GM12892 (cell line): Measurements from ENCODE around the gene HIVEP3.

Source experiments
- POLR2A ChIP-seq: IDR thresholded peaks from 2 replicates; pipeline ENCODE4 v1.6.1; 2011; ENCODE audit warnings: low read depth, low read length, control low read depth
- POLR2AphosphoS5 ChIP-seq: IDR thresholded peaks from 2 replicates; pipeline ENCODE4 v1.6.1; 2011; ENCODE audit warnings: low read depth, low read length, control low read depth
- TAF1 ChIP-seq: IDR thresholded peaks from 2 replicates; pipeline ENCODE4 v1.6.1; 2011; ENCODE audit warnings: low read depth, mild to moderate bottlenecking, control low read depth, low read length, borderline replicate concordance

GRCh38 chr1:41660570-41661427 is 257.9 kb downstream of the HIVEP3 start:
- TF ChIP-seq POLR2A (no peak), POLR2AphosphoS5 (no peak), TAF1 (no peak)
